Measurements from ENCODE around the gene ADAMTS4.
"Not testable (repeated sequence)": the region's sequence is repeated elsewhere in the genome, so short reads cannot be mapped to it uniquely, and the experiment has no call there.

The ADAMTS4 gene

GRCh38 chr1:161198897-161199431, at the start of gene ADAMTS4:
TSS of gene ADAMTS4 (minus strand) at chr1:161199054. CDS start at chr1:161198627, 427 bp downstream.
- DNase-seq, result no peak

GRCh38 chr1:161244888-161245287, 46.0 kb upstream of the ADAMTS4 start:
- DNase-seq, result no peak

- no peak for DNase-seq
These were observed 43.5 kb upstream of the ADAMTS4 start for GRCh38 chr1:161242313-161242712.

GRCh38 chr1:161241682-161242081, 42.8 kb upstream of the ADAMTS4 start:
- DNase-seq, result no peak

GRCh38 chr1:161238039-161238473, 39.2 kb upstream of the ADAMTS4 start, which contains the start of gene NR1I3:
TSS of gene NR1I3 (minus strand) at chr1:161238203. CDS start at chr1:161236565, 1,638 bp downstream.
- DNase-seq, result no peak

GRCh38 chr1:161235957-161236775, 37.3 kb upstream of the ADAMTS4 start:
- DNase-seq, result no peak

GRCh38 chr1:161233102-161233501, 34.2 kb upstream of the ADAMTS4 start:
- DNase-seq, result no peak

GRCh38 chr1:161230762-161231161, 31.9 kb upstream of the ADAMTS4 start:
- no peak for DNase-seq

GRCh38 chr1:161229896-161230295, 31.0 kb upstream of the ADAMTS4 start:
- DNase-seq, result no peak

GRCh38 chr1:161228032-161228431, 29.2 kb upstream of the ADAMTS4 start:
- DNase-seq, result no peak

GRCh38 chr1:161227196-161227871, 28.5 kb upstream of the ADAMTS4 start:
- peak; percentile 56 for DNase-seq

- DNase-seq, result no peak
These were observed 27.9 kb upstream of the ADAMTS4 start for GRCh38 chr1:161226759-161227158.

- DNase-seq, result no peak
These were observed 27.5 kb upstream of the ADAMTS4 start for GRCh38 chr1:161226320-161226711.

- peak; percentile 93 for DNase-seq
These were observed 26.9 kb upstream of the ADAMTS4 start, which contains the start of gene TOMM40L for GRCh38 chr1:161225534-161226319. TSS of gene TOMM40L (plus strand) at chr1:161226060. CDS start at chr1:161226490, 430 bp downstream.

GRCh38 chr1:161225178-161225533, 26.3 kb upstream of the ADAMTS4 start:
- DNase-seq, result no peak

- not testable (repeated sequence) for DNase-seq
These were observed 25.8 kb upstream of the ADAMTS4 start for GRCh38 chr1:161224695-161225087.

GRCh38 chr1:161223805-161224694, 25.2 kb upstream of the ADAMTS4 start:
- no peak for DNase-seq

GRCh38 chr1:161222175-161223019, 23.5 kb upstream of the ADAMTS4 start:
- no peak for DNase-seq

GRCh38 chr1:161220002-161220401, 21.1 kb upstream of the ADAMTS4 start:
- DNase-seq, result no peak

GRCh38 chr1:161219078-161219892, 20.4 kb upstream of the ADAMTS4 start:
- DNase-seq, result no peak
